Measurements from ENCODE around the gene OSBPL3.

Gene OSBPL3

DNA sequence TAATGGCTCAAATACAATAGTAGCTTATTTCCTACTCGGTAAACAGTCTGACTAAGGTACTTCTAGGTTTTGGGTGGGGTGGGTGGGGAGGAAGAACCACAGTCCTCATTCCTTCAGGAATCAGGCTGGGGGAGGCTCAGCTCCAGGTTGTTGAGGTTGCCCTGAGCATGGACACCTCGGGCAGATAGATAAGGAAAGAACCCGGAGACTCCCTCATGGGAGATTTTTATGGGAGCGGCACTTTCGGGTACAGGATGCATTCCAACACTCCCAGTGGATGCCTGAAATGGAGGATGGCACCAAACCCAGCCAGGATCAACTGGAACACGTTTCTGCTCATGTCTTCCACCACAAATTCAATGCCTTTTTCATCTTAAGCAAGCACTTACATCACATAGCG, 217.2 kb downstream of the OSBPL3 start:
- no peak overlapping the region for H3K4me3 ChIP-seq (ENCODE audit: low read length in 2 of 2)
- no peak overlapping the region for H3K27ac ChIP-seq (ENCODE audit: low read length)
- peaks cover 0 to 8% of the 10 kb centered on the region in 2 donors for H3K27me3 ChIP-seq (ENCODE audit: control insufficient read depth in 1 of 2, insufficient read depth in 2 of 2, low read length in 2 of 2)
- no peak overlapping the region for H3K9ac ChIP-seq (ENCODE audit: low read length in 2 of 2)
- no peaks in the 10 kb centered on the region for H3K36me3 ChIP-seq (ENCODE audit: control insufficient read depth in 2 of 2, insufficient read depth in 2 of 2, low read length in 2 of 2)
- peaks cover 6% of the 10 kb centered on the region for H3K4me1 ChIP-seq (ENCODE audit: control insufficient read depth, insufficient read depth, low read length)
- H3K9me3 ChIP-seq (ENCODE audit: control insufficient read depth in 2 of 2, low read length in 2 of 2) = no peaks in the 10 kb centered on the region

DNA sequence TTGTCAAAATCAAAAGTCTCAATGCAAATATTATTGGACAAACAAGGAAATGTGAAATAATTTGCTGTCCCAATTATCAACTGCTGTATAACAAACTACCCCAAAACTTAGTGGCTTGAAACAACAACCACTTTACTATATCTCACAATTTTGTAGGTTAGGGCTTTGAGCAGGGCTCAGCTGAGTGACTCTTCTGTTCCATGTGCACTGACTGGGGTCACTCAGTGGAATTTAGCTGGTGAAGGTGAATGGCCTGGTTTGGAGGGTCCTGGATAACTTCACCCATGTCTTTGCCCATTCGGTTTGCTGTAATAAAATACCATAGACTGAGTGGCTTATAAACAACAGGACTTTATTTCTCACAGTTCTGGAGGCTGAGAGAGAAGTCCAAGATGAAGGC, 219.0 kb downstream of the OSBPL3 start:
- no peak overlapping the region for H3K4me3 ChIP-seq (ENCODE audit: low read length in 2 of 2)
- peaks cover 0 to 8% of the 10 kb centered on the region in 2 donors for H3K27me3 ChIP-seq (ENCODE audit: control insufficient read depth in 1 of 2, insufficient read depth in 2 of 2, low read length in 2 of 2)
- no peaks in the 10 kb centered on the region for H3K36me3 ChIP-seq (ENCODE audit: control insufficient read depth in 2 of 2, insufficient read depth in 2 of 2, low read length in 2 of 2)
- H3K9me3 ChIP-seq (ENCODE audit: control insufficient read depth in 2 of 2, low read length in 2 of 2) = no peaks in the 10 kb centered on the region
- no peak overlapping the region for H3K27ac ChIP-seq (ENCODE audit: low read length)
- peaks cover 12% of the 10 kb centered on the region for H3K4me1 ChIP-seq (ENCODE audit: control insufficient read depth, insufficient read depth, low read length)
- no peak overlapping the region for H3K9ac ChIP-seq (ENCODE audit: low read length in 2 of 2)

- no peaks in the 10 kb centered on the region for H3K36me3 ChIP-seq (ENCODE audit: control insufficient read depth in 2 of 2, insufficient read depth in 2 of 2, low read length in 2 of 2)
- peaks cover 12% of the 10 kb centered on the region for H3K4me1 ChIP-seq (ENCODE audit: control insufficient read depth, insufficient read depth, low read length)
- H3K27me3 ChIP-seq (ENCODE audit: control insufficient read depth in 1 of 2, insufficient read depth in 2 of 2, low read length in 2 of 2) = no peaks in the 10 kb centered on the region
- H3K9me3 ChIP-seq (ENCODE audit: control insufficient read depth in 2 of 2, low read length in 2 of 2) = no peaks in the 10 kb centered on the region
- peak within 1 kb of the TSS; percentile 64 for H3K27ac ChIP-seq (ENCODE audit: low read length)
- H3K4me3 ChIP-seq (ENCODE audit: low read length in 2 of 2) = peak within 1 kb of the TSS; percentile 79 to 81
- H3K9ac ChIP-seq (ENCODE audit: low read length in 2 of 2) = peak within 1 kb of the TSS; percentile 57 to 72
Observed at GRCh38 chr7:24757353-24758275, 222.4 kb downstream of the OSBPL3 start, which contains the start of gene GSDME. TSS of gene GSDME (minus strand) at chr7:24757464. CDS start at chr7:24749774, 7,690 bp downstream.

- Histone ChIP-seq H3K27me3 (ENCODE audit: control insufficient read depth in 1 of 2, insufficient read depth in 2 of 2, low read length in 2 of 2) (no peaks in the 10 kb centered on the region), H3K27ac (ENCODE audit: low read length) (peak overlapping the region; percentile 37), H3K9me3 (ENCODE audit: control insufficient read depth in 2 of 2, low read length in 2 of 2) (no peaks in the 10 kb centered on the region), H3K36me3 (ENCODE audit: control insufficient read depth in 2 of 2, insufficient read depth in 2 of 2, low read length in 2 of 2) (no peaks in the 10 kb centered on the region), H3K4me1 (ENCODE audit: control insufficient read depth, insufficient read depth, low read length) (peaks cover 12% of the 10 kb centered on the region), H3K9ac (ENCODE audit: low read length in 2 of 2) (peak overlapping the region; percentile 57 to 66), H3K4me3 (ENCODE audit: low read length in 2 of 2) (peak overlapping the region; percentile 79 to 81)
Observed at GRCh38 chr7:24756545-24757352, 223.2 kb downstream of the OSBPL3 start.

GRCh38 chr7:24755541-24756407, 224.2 kb downstream of the OSBPL3 start:
- Histone ChIP-seq H3K9ac (ENCODE audit: low read length in 2 of 2) (no peak overlapping the region), H3K4me1 (ENCODE audit: control insufficient read depth, insufficient read depth, low read length) (peaks cover 12% of the 10 kb centered on the region), H3K36me3 (ENCODE audit: control insufficient read depth in 2 of 2, insufficient read depth in 2 of 2, low read length in 2 of 2) (no peaks in the 10 kb centered on the region), H3K4me3 (ENCODE audit: low read length in 2 of 2) (peak overlapping the region in 1 of 2 donors; percentile 79), H3K9me3 (ENCODE audit: control insufficient read depth in 2 of 2, low read length in 2 of 2) (no peaks in the 10 kb centered on the region), H3K27me3 (ENCODE audit: control insufficient read depth in 1 of 2, insufficient read depth in 2 of 2, low read length in 2 of 2) (no peaks in the 10 kb centered on the region), H3K27ac (ENCODE audit: low read length) (peak overlapping the region; percentile 37)

DNA sequence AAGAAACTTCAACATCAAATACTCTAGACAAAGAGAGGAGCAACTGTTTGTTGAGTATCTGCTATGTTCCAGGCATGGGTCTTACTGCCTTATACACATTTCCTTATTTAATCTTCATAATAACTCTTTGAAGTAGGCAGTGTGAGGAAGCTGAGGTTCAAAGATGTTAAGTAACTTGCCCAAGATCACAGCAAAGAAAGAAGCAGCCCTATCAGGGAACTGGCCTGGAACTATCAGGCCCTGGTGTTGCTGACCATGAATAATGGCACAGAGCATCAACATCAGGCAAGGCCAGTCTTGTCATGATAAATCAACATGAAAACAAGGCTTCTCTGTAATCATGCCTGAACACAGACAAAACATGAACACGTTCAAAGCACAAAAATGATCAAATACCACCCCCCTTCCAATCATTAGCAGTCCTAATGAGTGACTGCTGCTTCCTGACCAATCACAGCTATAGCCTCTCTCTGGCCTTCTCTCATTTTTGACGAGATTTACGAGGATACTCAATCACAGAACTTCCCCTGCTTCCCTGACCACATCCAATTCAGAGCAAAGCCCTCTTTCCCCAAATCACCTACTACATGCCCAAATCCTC, 225.0 kb downstream of the OSBPL3 start:
- Histone ChIP-seq H3K36me3 (ENCODE audit: control insufficient read depth in 2 of 2, insufficient read depth in 2 of 2, low read length in 2 of 2) (no peaks in the 10 kb centered on the region), H3K9me3 (ENCODE audit: control insufficient read depth in 2 of 2, low read length in 2 of 2) (no peaks in the 10 kb centered on the region), H3K27ac (ENCODE audit: low read length) (no peak overlapping the region), H3K9ac (ENCODE audit: low read length in 2 of 2) (no peak overlapping the region), H3K4me3 (ENCODE audit: low read length in 2 of 2) (no peak overlapping the region), H3K4me1 (ENCODE audit: control insufficient read depth, insufficient read depth, low read length) (peaks cover 12% of the 10 kb centered on the region), H3K27me3 (ENCODE audit: control insufficient read depth in 1 of 2, insufficient read depth in 2 of 2, low read length in 2 of 2) (no peaks in the 10 kb centered on the region)

DNA sequence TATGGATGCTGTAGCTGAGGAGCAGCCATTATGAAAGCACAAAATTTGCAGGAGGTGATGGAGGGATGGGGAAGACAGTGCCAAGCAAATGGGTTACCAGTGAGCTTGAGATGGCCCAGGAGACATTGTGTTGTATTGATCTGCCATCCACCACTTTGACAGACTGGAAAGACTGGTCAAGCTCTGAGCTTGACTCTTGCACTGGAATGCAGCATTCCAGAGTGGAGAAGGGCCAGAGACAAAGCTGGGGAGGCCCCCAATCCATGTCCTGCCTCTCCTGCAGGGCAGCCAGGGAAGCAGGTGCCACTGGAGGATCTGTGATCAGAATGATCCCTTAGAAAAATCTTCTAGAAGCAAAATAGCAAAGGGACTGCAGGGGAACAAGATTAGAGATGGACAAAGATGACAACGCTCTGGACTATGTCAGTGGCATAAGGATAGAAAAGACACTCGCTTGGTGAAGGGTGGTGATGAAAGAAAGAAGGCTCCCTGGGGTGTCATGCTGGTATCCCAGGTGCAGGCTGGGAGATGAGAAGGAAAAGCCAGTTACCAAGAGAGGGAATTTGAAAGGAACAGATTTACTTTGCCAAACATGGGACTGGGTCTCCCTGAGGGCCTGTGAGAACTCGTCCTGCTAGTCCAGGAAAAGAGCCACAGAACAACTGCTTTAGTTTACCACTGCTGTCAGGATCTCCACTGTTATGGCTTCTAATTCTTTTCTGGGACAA, 227.7 kb downstream of the OSBPL3 start:
- H3K4me1 ChIP-seq (ENCODE audit: control insufficient read depth, insufficient read depth, low read length) = peaks cover 3% of the 10 kb centered on the region
- no peaks in the 10 kb centered on the region for H3K36me3 ChIP-seq (ENCODE audit: control insufficient read depth in 2 of 2, insufficient read depth in 2 of 2, low read length in 2 of 2)
- H3K9me3 ChIP-seq (ENCODE audit: control insufficient read depth in 2 of 2, low read length in 2 of 2) = no peaks in the 10 kb centered on the region
- H3K27ac ChIP-seq (ENCODE audit: low read length) = no peak overlapping the region
- H3K27me3 ChIP-seq (ENCODE audit: control insufficient read depth in 1 of 2, insufficient read depth in 2 of 2, low read length in 2 of 2) = no peaks in the 10 kb centered on the region
- no peak overlapping the region for H3K9ac ChIP-seq (ENCODE audit: low read length in 2 of 2)
- no peak overlapping the region for H3K4me3 ChIP-seq (ENCODE audit: low read length in 2 of 2)

DNA sequence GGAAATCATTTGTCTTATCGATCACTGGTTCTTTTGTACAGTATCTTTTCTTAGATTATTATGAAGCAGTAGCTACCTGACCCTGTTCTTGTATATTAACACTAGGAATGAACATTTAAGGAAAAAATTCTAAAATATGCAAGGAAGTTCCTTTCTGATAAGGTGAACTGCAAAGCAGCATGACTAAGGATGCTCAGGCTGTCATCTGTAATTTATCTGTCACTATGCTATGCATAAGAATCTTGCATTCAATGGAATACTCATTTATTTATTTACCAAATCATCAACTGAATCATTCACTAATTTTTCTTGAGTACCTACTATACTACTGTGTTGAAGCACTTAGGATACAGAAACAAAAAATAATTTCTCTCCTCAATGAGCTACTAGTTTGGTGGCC, 228.5 kb downstream of the OSBPL3 start:
- Histone ChIP-seq H3K9ac (ENCODE audit: low read length in 2 of 2) (no peak overlapping the region), H3K9me3 (ENCODE audit: control insufficient read depth in 2 of 2, low read length in 2 of 2) (no peaks in the 10 kb centered on the region), H3K4me1 (ENCODE audit: control insufficient read depth, insufficient read depth, low read length) (peaks cover 2% of the 10 kb centered on the region), H3K4me3 (ENCODE audit: low read length in 2 of 2) (no peak overlapping the region), H3K36me3 (ENCODE audit: control insufficient read depth in 2 of 2, insufficient read depth in 2 of 2, low read length in 2 of 2) (peaks cover 0 to 2% of the 10 kb centered on the region in 2 donors), H3K27ac (ENCODE audit: low read length) (no peak overlapping the region), H3K27me3 (ENCODE audit: control insufficient read depth in 1 of 2, insufficient read depth in 2 of 2, low read length in 2 of 2) (no peaks in the 10 kb centered on the region)

GRCh38 chr7:24750441-24751055, 229.4 kb downstream of the OSBPL3 start:
- Histone ChIP-seq H3K9ac (ENCODE audit: low read length in 2 of 2) (no peak overlapping the region), H3K9me3 (ENCODE audit: control insufficient read depth in 2 of 2, low read length in 2 of 2) (no peaks in the 10 kb centered on the region), H3K36me3 (ENCODE audit: control insufficient read depth in 2 of 2, insufficient read depth in 2 of 2, low read length in 2 of 2) (peaks cover 0 to 2% of the 10 kb centered on the region in 2 donors), H3K4me1 (ENCODE audit: control insufficient read depth, insufficient read depth, low read length) (no peaks in the 10 kb centered on the region), H3K27ac (ENCODE audit: low read length) (no peak overlapping the region), H3K4me3 (ENCODE audit: low read length in 2 of 2) (no peak overlapping the region), H3K27me3 (ENCODE audit: control insufficient read depth in 1 of 2, insufficient read depth in 2 of 2, low read length in 2 of 2) (no peaks in the 10 kb centered on the region)

All from stomach smooth muscle (tissue), 2 donors.